Suprapubic skin (tissue), 4 donors: Measurements from ENCODE around the gene CEP72. TPM values are rescaled to one million over a fixed set of nuclear protein-coding genes. Genes with fewer than 3 reads are reported as not detected.

Experiments
- DNase-seq, 2 donors: peaks; one replicate each; pipeline ENCODE4 v3.0.0-alpha.2; 2019; ENCODE audit warnings: low spot score in 2 of 2
- H3K27ac ChIP-seq: fragments of 200-600 bp; sonication (generic); one replicate; pipeline ENCODE4 v1.5.1; 2019
- H3K27me3 ChIP-seq: fragments of 200-600 bp; sonication (generic); one replicate; pipeline ENCODE4 v1.5.1; 2019
- H3K36me3 ChIP-seq: fragments of 200-600 bp; sonication (generic); one replicate; pipeline ENCODE4 v1.5.1; 2019
- H3K4me1 ChIP-seq: fragments of 200-600 bp; sonication (generic); one replicate; pipeline ENCODE4 v1.5.1; 2019
- H3K4me3 ChIP-seq: fragments of 200-600 bp; sonication (generic); one replicate; pipeline ENCODE4 v1.5.1; 2019; ENCODE audit warnings: mild to moderate bottlenecking
- H3K9me3 ChIP-seq: fragments of 200-600 bp; sonication (generic); one replicate; pipeline ENCODE4 v1.5.1; 2019
- EP300 ChIP-seq: sonication (generic); formaldehyde crosslinking; IDR thresholded peaks from one replicate; pipeline ENCODE4 v1.6.1; 2017; ENCODE audit warnings: antibody characterized with exemption
- POLR2A ChIP-seq, 2 donors: fragments of 450-650 bp; IDR thresholded peaks; one replicate each; pipeline ENCODE4 v1.6.1; 2017; ENCODE audit warnings: antibody characterized with exemption in 2 of 2, mild to moderate bottlenecking in 2 of 2, moderate library complexity in 2 of 2
- POLR2AphosphoS5 ChIP-seq, 3 donors: sonication (generic); formaldehyde crosslinking; IDR thresholded peaks; one replicate each; pipeline ENCODE4 v1.6.1; 2017; ENCODE audit warnings: antibody characterized with exemption in 3 of 3
- WGBS: methylation state at CpG from one replicate; pipeline ENCODE4 v1.1.5; 2018; 5-methylcytosine and 5-hydroxymethylcytosine counted together
- total RNA-seq, 4 donors: library from RNA; depleted of rRNA; stranded (reverse); fragments of >200 nt; gene quantifications; one replicate each; pipeline ENCODE4 v1.1.0, GENCODE V29; 2016
- TF ChIP-seq, protein P1 (sequence below), 2 donors: fragments of 200-600 bp in 1 of 2; fragments of 450-650 bp in 1 of 2; sonication (generic) in 1 of 2; IDR thresholded peaks; one replicate each; pipeline ENCODE4 v1.5.1; 2016 to 2019; ENCODE audit warnings: antibody characterized with exemption in 2 of 2, mild to moderate bottlenecking in 1 of 2, moderate library complexity in 1 of 2

The CEP72 gene
- total RNA-seq, 4 donors from 2014 or later = 8.3 to 13.6 (median 10.9) TPM

DNA sequence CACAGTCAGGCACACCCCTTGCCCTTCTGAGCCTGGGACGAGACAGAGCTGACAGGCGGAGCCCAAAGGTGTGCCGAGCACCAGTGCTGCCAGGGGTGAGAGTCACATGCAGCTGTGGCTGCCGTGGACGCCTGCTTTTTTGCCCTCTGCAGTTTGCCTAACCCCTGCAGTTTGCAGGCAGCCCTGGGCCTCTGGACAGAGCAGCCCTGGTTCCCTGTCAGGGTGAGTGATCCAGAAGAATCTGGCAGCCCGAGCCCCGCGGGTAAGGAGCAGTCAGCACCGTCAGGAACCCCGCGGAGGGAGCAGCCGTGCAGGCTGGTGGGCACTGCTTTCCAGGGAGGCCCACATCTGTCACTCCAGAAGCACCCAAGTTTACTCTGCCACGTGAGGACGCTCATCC is 30.3 kb downstream of the CEP72 start:
- peaks cover 78% of the 10 kb centered on the region for H3K36me3 ChIP-seq
- no peaks in the 10 kb centered on the region for H3K4me1 ChIP-seq
- WGBS = no CpG with 5 or more reads among the region's 14 CpGs
- no peak overlapping the region for H3K4me3 ChIP-seq
- no peak overlapping the region for H3K27ac ChIP-seq
- no peaks in the 10 kb centered on the region for H3K27me3 ChIP-seq
- peak in 1 of 2 donors; percentile 40 for DNase-seq
- no peaks in the 10 kb centered on the region for H3K9me3 ChIP-seq
- TF ChIP-seq POLR2AphosphoS5 (IDR thresholded peaks at IDR 0.05) (no peak), POLR2A (IDR thresholded peaks at IDR 0.05) (no peak), EP300 (no peak)
- TF ChIP-seq, protein P1, sequence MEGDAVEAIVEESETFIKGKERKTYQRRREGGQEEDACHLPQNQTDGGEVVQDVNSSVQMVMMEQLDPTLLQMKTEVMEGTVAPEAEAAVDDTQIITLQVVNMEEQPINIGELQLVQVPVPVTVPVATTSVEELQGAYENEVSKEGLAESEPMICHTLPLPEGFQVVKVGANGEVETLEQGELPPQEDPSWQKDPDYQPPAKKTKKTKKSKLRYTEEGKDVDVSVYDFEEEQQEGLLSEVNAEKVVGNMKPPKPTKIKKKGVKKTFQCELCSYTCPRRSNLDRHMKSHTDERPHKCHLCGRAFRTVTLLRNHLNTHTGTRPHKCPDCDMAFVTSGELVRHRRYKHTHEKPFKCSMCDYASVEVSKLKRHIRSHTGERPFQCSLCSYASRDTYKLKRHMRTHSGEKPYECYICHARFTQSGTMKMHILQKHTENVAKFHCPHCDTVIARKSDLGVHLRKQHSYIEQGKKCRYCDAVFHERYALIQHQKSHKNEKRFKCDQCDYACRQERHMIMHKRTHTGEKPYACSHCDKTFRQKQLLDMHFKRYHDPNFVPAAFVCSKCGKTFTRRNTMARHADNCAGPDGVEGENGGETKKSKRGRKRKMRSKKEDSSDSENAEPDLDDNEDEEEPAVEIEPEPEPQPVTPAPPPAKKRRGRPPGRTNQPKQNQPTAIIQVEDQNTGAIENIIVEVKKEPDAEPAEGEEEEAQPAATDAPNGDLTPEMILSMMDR (IDR thresholded peaks at IDR 0.05) = no peak

DNA sequence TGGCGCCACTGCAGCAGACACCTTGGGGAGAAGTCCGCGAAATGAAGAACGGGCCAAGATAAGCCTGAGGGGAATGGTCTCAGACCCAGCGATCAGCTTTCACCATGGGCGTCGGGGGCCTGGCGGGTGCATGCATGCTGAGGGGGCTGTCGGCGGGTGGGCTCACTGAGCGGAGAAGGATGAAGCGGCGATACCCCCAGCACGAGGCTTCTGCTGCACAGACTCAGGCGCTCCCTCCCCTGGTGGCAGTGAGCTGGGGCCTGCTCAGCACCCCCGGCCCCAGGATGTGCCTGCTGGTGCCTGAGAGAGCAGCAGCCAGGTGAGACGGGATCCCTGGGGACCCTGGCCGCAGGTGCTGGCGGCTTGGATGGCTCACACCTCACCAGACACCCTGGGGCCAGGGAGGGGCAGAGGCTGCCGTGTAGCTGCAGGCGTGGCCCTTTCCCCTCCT is 31.2 kb downstream of the CEP72 start:
- Histone ChIP-seq H3K27me3 (no peaks in the 10 kb centered on the region), H3K27ac (no peak overlapping the region), H3K36me3 (peaks cover 72% of the 10 kb centered on the region), H3K9me3 (no peaks in the 10 kb centered on the region), H3K4me3 (no peak overlapping the region), H3K4me1 (no peaks in the 10 kb centered on the region)
- TF ChIP-seq POLR2AphosphoS5 (IDR thresholded peaks at IDR 0.05) = no peak
- TF ChIP-seq EP300 = no peak
- no peak for TF ChIP-seq POLR2A (IDR thresholded peaks at IDR 0.05)
- TF ChIP-seq, protein P1 (IDR thresholded peaks at IDR 0.05) = no peak
- peak in 1 of 2 donors; percentile 53 for DNase-seq
- WGBS = 95% methylated on average over 9 of the region's 21 CpGs

DNA sequence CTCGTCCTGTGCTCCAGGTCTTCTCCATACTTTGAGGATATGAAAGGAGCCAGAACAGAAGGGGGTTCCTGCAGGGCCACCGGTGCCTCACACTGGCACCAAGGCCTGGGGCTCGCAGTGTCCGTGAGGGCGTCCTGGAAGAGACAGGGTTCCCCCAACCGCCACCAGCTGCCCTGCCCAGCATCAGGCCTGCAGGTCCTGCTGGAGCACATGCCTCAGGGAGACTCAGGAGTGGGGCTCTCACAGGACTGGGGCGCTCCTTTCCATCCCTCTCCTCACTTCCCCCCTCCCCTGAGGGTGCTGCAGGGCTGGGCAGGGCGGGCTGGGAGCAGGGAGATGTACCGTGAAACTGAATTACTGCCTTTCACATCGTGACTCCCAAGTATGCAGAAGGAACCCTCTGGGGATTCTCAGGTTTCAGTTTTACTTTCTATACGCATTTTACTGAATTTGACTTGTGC is 31.7 kb downstream of the CEP72 start:
- Histone ChIP-seq H3K27me3 (no peaks in the 10 kb centered on the region), H3K4me1 (no peaks in the 10 kb centered on the region), H3K9me3 (no peaks in the 10 kb centered on the region), H3K36me3 (peaks cover 67% of the 10 kb centered on the region), H3K27ac (no peak overlapping the region), H3K4me3 (no peak overlapping the region)
- DNase-seq = peak in 1 of 2 donors; percentile 50
- TF ChIP-seq, protein P1 (IDR thresholded peaks at IDR 0.05) = no peak
- TF ChIP-seq POLR2AphosphoS5 (IDR thresholded peaks at IDR 0.05) (no peak), POLR2A (IDR thresholded peaks at IDR 0.05) (no peak), EP300 (no peak)
- 61% methylated on average over 6 of the region's 11 CpGs for WGBS

GRCh38 chr5:644509-644908 is 32.4 kb downstream of the CEP72 start:
- H3K36me3 ChIP-seq = peaks cover 61% of the 10 kb centered on the region

DNA sequence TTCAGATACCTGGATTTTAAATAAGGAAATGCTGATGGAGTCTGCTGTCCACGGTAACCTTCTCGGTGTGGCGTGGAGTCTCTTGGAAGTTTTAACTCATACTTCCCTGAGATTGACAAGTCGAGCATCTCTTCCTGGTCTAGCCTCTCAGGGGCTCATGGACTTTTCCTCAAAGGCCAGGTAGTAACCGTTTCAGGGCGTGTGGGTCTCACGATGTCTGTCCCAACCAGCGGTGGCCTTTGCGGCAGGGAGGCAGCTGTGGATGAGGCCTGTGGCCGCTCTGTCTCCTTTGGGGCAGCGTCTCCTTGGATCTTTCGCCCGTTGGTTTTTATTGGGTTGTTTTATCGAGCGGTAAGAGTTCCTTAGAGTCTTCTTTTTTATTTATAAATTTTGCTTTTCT is 32.8 kb downstream of the CEP72 start:
- Histone ChIP-seq H3K36me3 (peaks cover 56% of the 10 kb centered on the region), H3K27ac (no peak overlapping the region), H3K27me3 (no peaks in the 10 kb centered on the region), H3K4me1 (no peaks in the 10 kb centered on the region), H3K9me3 (no peaks in the 10 kb centered on the region), H3K4me3 (no peak overlapping the region)
- TF ChIP-seq EP300 (no peak), POLR2AphosphoS5 (IDR thresholded peaks at IDR 0.05) (no peak), POLR2A (IDR thresholded peaks at IDR 0.05) (no peak)
- TF ChIP-seq, protein P1 (IDR thresholded peaks at IDR 0.05) = no peak
- WGBS = 97% methylated on average over 15 of the region's 15 CpGs
- peak in 1 of 2 donors; percentile 61 for DNase-seq

More at GRCh38 chr5:644509-644908, 32.4 kb downstream of the CEP72 start:
- no peaks in the 10 kb centered on the region for H3K4me1 ChIP-seq
- DNase-seq = peak in 1 of 2 donors; percentile 64
- no peaks in the 10 kb centered on the region for H3K27me3 ChIP-seq
- H3K27ac ChIP-seq = no peak overlapping the region
- H3K9me3 ChIP-seq = no peaks in the 10 kb centered on the region
- TF ChIP-seq POLR2A (IDR thresholded peaks at IDR 0.05) = no peak
- TF ChIP-seq, protein P1 (IDR thresholded peaks at IDR 0.05) = no peak
- no peak for TF ChIP-seq POLR2AphosphoS5 (IDR thresholded peaks at IDR 0.05)
- TF ChIP-seq EP300 = no peak
- H3K4me3 ChIP-seq = no peak overlapping the region
- WGBS = 87% methylated on average over 13 of the region's 13 CpGs
